Ovary (tissue), 3 donors: ENCODE measurements around the gene ARHGEF33.

Source experiments
- EP300 ChIP-seq: sonication (generic); formaldehyde crosslinking; IDR thresholded peaks from one replicate; pipeline ENCODE4 v1.6.1; 2017; ENCODE audit warnings: antibody characterized with exemption
- POLR2A ChIP-seq: fragments of 450-650 bp; IDR thresholded peaks from one replicate; pipeline ENCODE4 v1.6.1; 2017; ENCODE audit warnings: antibody characterized with exemption, mild to moderate bottlenecking, moderate library complexity
- TF ChIP-seq, protein P1 (sequence below), 3 donors: fragments of 450-650 bp in 2 of 3; fragments of 200-600 bp in 1 of 3; IDR thresholded peaks; one replicate each; pipeline versions ENCODE4 v1.5.1 to v1.8.0; 2016 to 2022; ENCODE audit warnings: antibody characterized with exemption in 3 of 3, mild to moderate bottlenecking in 1 of 3
- donor health status: DM: no; HTN: no; CAD: no.

DNA sequence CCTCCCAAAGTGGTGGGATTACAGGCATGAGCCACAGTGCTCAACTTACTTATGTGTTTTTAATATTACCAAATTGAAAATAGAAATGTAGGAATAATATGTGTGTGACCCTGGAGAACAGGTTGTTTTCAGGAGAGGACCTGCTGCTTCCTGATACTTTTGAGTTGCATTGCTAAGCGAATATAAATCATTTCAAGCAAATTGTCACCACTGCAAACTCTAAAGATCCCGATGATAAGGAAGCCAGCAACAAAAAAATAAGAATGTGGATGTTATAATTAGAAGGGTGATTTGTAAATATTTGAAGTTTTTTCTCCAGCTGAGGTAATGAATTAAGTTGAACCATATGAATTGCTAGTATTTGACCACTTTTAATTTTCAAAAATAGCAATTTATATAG lies 40.9 kb downstream of the ARHGEF33 start:
- TF ChIP-seq POLR2A (no peak), EP300 (no peak)
- TF ChIP-seq, protein P1, sequence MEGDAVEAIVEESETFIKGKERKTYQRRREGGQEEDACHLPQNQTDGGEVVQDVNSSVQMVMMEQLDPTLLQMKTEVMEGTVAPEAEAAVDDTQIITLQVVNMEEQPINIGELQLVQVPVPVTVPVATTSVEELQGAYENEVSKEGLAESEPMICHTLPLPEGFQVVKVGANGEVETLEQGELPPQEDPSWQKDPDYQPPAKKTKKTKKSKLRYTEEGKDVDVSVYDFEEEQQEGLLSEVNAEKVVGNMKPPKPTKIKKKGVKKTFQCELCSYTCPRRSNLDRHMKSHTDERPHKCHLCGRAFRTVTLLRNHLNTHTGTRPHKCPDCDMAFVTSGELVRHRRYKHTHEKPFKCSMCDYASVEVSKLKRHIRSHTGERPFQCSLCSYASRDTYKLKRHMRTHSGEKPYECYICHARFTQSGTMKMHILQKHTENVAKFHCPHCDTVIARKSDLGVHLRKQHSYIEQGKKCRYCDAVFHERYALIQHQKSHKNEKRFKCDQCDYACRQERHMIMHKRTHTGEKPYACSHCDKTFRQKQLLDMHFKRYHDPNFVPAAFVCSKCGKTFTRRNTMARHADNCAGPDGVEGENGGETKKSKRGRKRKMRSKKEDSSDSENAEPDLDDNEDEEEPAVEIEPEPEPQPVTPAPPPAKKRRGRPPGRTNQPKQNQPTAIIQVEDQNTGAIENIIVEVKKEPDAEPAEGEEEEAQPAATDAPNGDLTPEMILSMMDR (IDR thresholded peaks at IDR 0.05): no peak
